Epithelial cell of esophagus (primary cell): ENCODE data around the gene NPAS2.

ENCODE experiments used
- DNase-seq: peaks from one replicate; pipeline ENCODE4 v3.0.0; 2010; ENCODE audit warnings: low read depth
- H3K4me3 ChIP-seq: 2 replicates; pipeline ENCODE4 v1.5.1; 2011; ENCODE audit warnings: mild to moderate bottlenecking, low read length, control low read depth
- CTCF ChIP-seq: IDR thresholded peaks from 2 replicates; pipeline ENCODE4 v1.5.1; 2011; ENCODE audit warnings: low read depth, mild to moderate bottlenecking, low read length, control low read depth, inconsistent platforms; ENCODE audit not compliant: insufficient read depth; ENCODE audit errors: missing control alignments

Gene NPAS2

GRCh38 chr2:100835006-100835659 lies 15.2 kb downstream of the NPAS2 start:
- TF ChIP-seq CTCF: no peak
- H3K4me3 ChIP-seq: no peak overlapping the region
- DNase-seq: no peak

- no peak overlapping the region for H3K4me3 ChIP-seq
- DNase-seq: no peak
- TF ChIP-seq CTCF: no peak
Measured at GRCh38 chr2:100840519-100840918, 20.6 kb downstream of the NPAS2 start.

DNA sequence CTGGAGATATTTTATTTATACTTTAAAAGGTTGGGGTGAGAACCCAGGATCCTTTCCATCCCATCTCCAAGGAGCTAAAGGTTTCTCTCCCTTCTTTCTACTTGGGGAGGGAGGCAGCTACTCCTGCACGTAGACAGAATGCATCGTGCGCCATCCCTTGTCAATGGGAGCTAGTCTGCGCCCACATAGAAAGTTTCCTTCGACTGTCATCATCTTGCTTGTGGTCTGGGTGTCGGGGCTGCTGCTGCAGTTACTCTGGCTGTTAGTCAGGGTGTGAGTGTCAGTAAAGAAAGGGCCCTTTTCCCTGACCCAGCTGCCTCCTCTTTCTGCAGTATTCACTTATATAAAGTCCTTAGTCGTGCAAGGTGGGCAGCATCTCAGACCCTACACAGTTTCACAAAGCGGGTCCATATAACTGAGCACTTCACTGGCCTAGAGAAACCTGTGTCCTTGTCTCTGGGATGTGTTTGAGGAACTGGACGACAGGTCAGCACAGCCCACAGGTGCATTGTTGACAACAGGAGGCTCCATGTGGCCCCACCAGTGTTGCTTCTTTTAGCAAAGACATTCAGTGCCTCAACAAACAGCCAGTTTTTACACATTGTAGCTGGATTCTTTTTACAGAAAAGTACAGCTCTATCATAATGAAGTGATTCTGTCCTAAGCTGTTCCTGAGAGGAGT lies 22.4 kb downstream of the NPAS2 start:
- no peak for TF ChIP-seq CTCF

GRCh38 chr2:100844514-100844913 lies 24.6 kb downstream of the NPAS2 start:
- no peak for DNase-seq
- no peak overlapping the region for H3K4me3 ChIP-seq
- TF ChIP-seq CTCF: no peak

More for the DNA sequence above, 22.4 kb downstream of the NPAS2 start:
- DNase-seq: no peak
- no peak overlapping the region for H3K4me3 ChIP-seq

GRCh38 chr2:100845141-100845991 lies 25.4 kb downstream of the NPAS2 start:
- TF ChIP-seq CTCF: no peak
- DNase-seq: no peak
- no peak overlapping the region for H3K4me3 ChIP-seq

DNA sequence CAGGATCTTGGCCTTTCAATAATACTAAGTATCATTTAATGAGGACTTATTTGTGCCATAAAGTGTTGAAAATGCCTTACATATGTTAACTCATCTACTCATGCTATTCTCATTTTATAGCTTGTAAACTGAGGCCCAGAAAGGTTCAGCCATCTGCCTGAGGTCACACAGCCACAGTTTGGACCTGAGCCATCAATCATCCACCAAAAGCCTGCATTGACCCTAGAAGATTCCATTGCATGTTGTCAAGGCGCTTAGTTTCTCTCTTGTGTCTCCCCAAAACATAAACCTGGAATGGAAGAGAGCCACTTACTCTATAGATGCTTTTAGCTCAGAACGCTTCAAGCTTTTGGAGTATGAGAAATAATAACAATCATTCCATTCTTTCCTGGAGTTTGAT lies 26.8 kb downstream of the NPAS2 start:
- no peak for DNase-seq
- TF ChIP-seq CTCF: no peak
- no peak overlapping the region for H3K4me3 ChIP-seq
